ENCODE data around the gene NCOA3.

NCOA3 gene

GRCh38 chr20:47535088-47535487, 33.4 kb downstream of the NCOA3 start:
- no peak for TF ChIP-seq CSRNP3 (CRISPR knock-in tag; IDR thresholded peaks at IDR 0.05)
- TF ChIP-seq ZNF565 (CRISPR knock-in tag; conservative IDR thresholded peaks at IDR 0.05; ENCODE audit: low read depth) = no peak
- no peak for TF ChIP-seq RARB (CRISPR knock-in tag; IDR thresholded peaks at IDR 0.05)
- TF ChIP-seq GLIS3 (CRISPR knock-in tag; IDR thresholded peaks at IDR 0.05) = no peak
- ATAC-seq = no peak

- no peak for TF ChIP-seq TSHZ2 (CRISPR knock-in tag; IDR thresholded peaks at IDR 0.05)
- TF ChIP-seq TOX (CRISPR knock-in tag; IDR thresholded peaks at IDR 0.05; ENCODE audit: borderline replicate concordance) = no peak
- no peak for TF ChIP-seq ESRRG (CRISPR knock-in tag; IDR thresholded peaks at IDR 0.05)
- TF ChIP-seq ZNF565 (CRISPR knock-in tag; conservative IDR thresholded peaks at IDR 0.05; ENCODE audit: low read depth) = no peak
- no peak for TF ChIP-seq OSR1 (CRISPR knock-in tag; IDR thresholded peaks at IDR 0.05)
- TF ChIP-seq SNAI2 (CRISPR knock-in tag; IDR thresholded peaks at IDR 0.05) = no peak
- no peak for TF ChIP-seq ZNF8 (CRISPR knock-in tag; IDR thresholded peaks at IDR 0.05)
- TF ChIP-seq CSDC2 (CRISPR knock-in tag; IDR thresholded peaks at IDR 0.05) = no peak
- TF ChIP-seq ZFP30 (CRISPR knock-in tag; IDR thresholded peaks at IDR 0.05) = no peak
- TF ChIP-seq CSRNP3 (CRISPR knock-in tag; IDR thresholded peaks at IDR 0.05) = no peak
- ATAC-seq = no peak
These were observed 34.3 kb downstream of the NCOA3 start for GRCh38 chr20:47535994-47536393.

GRCh38 chr20:47540443-47541354, 39.0 kb downstream of the NCOA3 start:
- TF ChIP-seq ZFP3 (CRISPR knock-in tag; IDR thresholded peaks at IDR 0.05) (no peak), PPARA (CRISPR knock-in tag; IDR thresholded peaks at IDR 0.05; ENCODE audit: borderline replicate concordance) (no peak), PATZ1 (CRISPR knock-in tag; IDR thresholded peaks at IDR 0.05; ENCODE audit: borderline replicate concordance) (no peak), ZC3H10 (CRISPR knock-in tag; IDR thresholded peaks at IDR 0.05) (no peak), GLIS3 (CRISPR knock-in tag; IDR thresholded peaks at IDR 0.05) (no peak), ZFP30 (CRISPR knock-in tag; IDR thresholded peaks at IDR 0.05) (no peak), ARNTL (CRISPR knock-in tag; IDR thresholded peaks at IDR 0.05; ENCODE audit: borderline replicate concordance, low read depth) (no peak), POU6F1 (CRISPR knock-in tag; IDR thresholded peaks at IDR 0.05; ENCODE audit: borderline replicate concordance, low read depth) (no peak), ESRRG (CRISPR knock-in tag; IDR thresholded peaks at IDR 0.05) (no peak), BACH2 (CRISPR knock-in tag; IDR thresholded peaks at IDR 0.05; ENCODE audit: borderline replicate concordance) (no peak), RARB (CRISPR knock-in tag; IDR thresholded peaks at IDR 0.05) (no peak), ZNF70 (CRISPR knock-in tag; IDR thresholded peaks at IDR 0.05) (no peak), TSHZ2 (CRISPR knock-in tag; IDR thresholded peaks at IDR 0.05) (no peak), TCF4 (CRISPR knock-in tag; IDR thresholded peaks at IDR 0.05; ENCODE audit: borderline replicate concordance) (no peak), TOX (CRISPR knock-in tag; IDR thresholded peaks at IDR 0.05; ENCODE audit: borderline replicate concordance) (no peak), CSRNP3 (CRISPR knock-in tag; IDR thresholded peaks at IDR 0.05) (no peak), CSDC2 (CRISPR knock-in tag; IDR thresholded peaks at IDR 0.05) (no peak), SNAI2 (CRISPR knock-in tag; IDR thresholded peaks at IDR 0.05) (no peak), OSR1 (CRISPR knock-in tag; IDR thresholded peaks at IDR 0.05) (no peak)
- ATAC-seq = no peak
